Measurements from ENCODE around the gene NUP133.

DNA sequence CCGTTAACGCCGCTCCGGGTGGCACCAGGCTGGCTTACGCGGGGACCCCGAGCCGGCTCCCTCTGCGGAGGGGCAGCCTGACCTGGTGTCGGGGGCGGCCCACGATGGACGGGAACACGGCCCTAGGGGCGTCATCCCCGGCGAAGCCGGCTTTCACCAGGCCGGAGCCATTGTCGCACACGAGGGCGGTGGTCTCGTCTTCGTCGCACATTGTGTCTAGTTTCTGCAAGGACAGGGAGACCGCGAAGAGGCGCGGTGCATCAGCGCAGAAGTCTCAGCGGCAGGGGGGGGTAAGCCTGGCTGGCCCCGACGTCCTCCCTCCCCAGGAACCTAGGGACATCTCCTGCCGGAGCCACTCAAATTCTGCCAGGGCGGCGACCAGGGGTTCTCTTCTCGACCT lies 75.2 kb downstream of the NUP133 start:
- TF ChIP-seq, protein P1, sequence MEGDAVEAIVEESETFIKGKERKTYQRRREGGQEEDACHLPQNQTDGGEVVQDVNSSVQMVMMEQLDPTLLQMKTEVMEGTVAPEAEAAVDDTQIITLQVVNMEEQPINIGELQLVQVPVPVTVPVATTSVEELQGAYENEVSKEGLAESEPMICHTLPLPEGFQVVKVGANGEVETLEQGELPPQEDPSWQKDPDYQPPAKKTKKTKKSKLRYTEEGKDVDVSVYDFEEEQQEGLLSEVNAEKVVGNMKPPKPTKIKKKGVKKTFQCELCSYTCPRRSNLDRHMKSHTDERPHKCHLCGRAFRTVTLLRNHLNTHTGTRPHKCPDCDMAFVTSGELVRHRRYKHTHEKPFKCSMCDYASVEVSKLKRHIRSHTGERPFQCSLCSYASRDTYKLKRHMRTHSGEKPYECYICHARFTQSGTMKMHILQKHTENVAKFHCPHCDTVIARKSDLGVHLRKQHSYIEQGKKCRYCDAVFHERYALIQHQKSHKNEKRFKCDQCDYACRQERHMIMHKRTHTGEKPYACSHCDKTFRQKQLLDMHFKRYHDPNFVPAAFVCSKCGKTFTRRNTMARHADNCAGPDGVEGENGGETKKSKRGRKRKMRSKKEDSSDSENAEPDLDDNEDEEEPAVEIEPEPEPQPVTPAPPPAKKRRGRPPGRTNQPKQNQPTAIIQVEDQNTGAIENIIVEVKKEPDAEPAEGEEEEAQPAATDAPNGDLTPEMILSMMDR (IDR thresholded peaks at IDR 0.05), result no peak
- TF ChIP-seq EHF (CRISPR knock-in tag; IDR thresholded peaks at IDR 0.05), result no peak
- TF ChIP-seq ESRRA (IDR thresholded peaks at IDR 0.05; ENCODE audit: borderline replicate concordance, low read length), result no peak
- no peak for TF ChIP-seq POLR2A (IDR thresholded peaks at IDR 0.05; ENCODE audit: low read length)
- TF ChIP-seq, protein P2, sequence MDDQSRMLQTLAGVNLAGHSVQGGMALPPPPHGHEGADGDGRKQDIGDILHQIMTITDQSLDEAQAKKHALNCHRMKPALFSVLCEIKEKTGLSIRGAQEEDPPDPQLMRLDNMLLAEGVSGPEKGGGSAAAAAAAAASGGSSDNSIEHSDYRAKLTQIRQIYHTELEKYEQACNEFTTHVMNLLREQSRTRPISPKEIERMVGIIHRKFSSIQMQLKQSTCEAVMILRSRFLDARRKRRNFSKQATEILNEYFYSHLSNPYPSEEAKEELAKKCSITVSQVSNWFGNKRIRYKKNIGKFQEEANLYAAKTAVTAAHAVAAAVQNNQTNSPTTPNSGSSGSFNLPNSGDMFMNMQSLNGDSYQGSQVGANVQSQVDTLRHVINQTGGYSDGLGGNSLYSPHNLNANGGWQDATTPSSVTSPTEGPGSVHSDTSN (IDR thresholded peaks at IDR 0.05), result no peak
- no peak for TF ChIP-seq ZNF302 (CRISPR knock-in tag; IDR thresholded peaks at IDR 0.05)
- TF ChIP-seq, protein P3, sequence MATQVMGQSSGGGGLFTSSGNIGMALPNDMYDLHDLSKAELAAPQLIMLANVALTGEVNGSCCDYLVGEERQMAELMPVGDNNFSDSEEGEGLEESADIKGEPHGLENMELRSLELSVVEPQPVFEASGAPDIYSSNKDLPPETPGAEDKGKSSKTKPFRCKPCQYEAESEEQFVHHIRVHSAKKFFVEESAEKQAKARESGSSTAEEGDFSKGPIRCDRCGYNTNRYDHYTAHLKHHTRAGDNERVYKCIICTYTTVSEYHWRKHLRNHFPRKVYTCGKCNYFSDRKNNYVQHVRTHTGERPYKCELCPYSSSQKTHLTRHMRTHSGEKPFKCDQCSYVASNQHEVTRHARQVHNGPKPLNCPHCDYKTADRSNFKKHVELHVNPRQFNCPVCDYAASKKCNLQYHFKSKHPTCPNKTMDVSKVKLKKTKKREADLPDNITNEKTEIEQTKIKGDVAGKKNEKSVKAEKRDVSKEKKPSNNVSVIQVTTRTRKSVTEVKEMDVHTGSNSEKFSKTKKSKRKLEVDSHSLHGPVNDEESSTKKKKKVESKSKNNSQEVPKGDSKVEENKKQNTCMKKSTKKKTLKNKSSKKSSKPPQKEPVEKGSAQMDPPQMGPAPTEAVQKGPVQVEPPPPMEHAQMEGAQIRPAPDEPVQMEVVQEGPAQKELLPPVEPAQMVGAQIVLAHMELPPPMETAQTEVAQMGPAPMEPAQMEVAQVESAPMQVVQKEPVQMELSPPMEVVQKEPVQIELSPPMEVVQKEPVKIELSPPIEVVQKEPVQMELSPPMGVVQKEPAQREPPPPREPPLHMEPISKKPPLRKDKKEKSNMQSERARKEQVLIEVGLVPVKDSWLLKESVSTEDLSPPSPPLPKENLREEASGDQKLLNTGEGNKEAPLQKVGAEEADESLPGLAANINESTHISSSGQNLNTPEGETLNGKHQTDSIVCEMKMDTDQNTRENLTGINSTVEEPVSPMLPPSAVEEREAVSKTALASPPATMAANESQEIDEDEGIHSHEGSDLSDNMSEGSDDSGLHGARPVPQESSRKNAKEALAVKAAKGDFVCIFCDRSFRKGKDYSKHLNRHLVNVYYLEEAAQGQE (IDR thresholded peaks at IDR 0.05), result no peak
- no peak for TF ChIP-seq TP53 (CRISPR knock-in tag; IDR thresholded peaks at IDR 0.05)
- TF ChIP-seq NR3C1 (IDR thresholded peaks at IDR 0.05), result no peak
- no peak for TF ChIP-seq POLR2AphosphoS2 (conservative IDR thresholded peaks at IDR 0.05; ENCODE audit: low read length)
- TF ChIP-seq JUN (IDR thresholded peaks at IDR 0.05), result no peak
- TF ChIP-seq RCOR1 (IDR thresholded peaks at IDR 0.05; ENCODE audit: low read depth, low read length), result no peak
